GM12801 (cell line): ENCODE data around the gene ATAD5.

Experiments
- CTCF ChIP-seq: IDR thresholded peaks from one replicate; pipeline ENCODE4 v1.5.1; 2011; ENCODE audit warnings: control low read depth; ENCODE audit not compliant: insufficient read length; ENCODE audit errors: extremely low read depth

The ATAD5 gene

GRCh38 chr17:30831663-30832437, at the start of gene ATAD5:
Gene ATAD5 (plus strand): TSS chr17:30831966. CDS start chr17:30832348, 382 bp downstream.
- TF ChIP-seq CTCF, result no peak

DNA sequence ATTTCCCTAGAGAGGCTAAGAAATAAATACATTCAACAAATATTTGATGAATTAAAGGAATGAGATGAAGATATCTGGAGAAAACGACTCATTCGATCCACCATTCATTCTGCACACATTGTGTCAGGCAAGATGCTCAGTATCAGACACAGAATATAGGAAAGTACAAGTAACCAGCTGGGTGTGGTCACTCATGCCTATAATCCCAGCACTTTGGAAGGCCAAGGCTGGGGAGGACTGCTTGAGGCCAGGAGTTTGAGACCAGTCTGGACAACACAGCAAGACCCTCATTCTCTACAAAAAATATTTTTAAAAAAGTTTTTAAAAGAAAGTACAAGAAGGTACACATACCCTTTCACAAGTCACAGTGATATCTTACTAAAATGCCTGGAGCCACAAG, 49.6 kb upstream of the ATAD5 start:
- no peak for TF ChIP-seq CTCF

GRCh38 chr17:30788918-30789317, 42.8 kb upstream of the ATAD5 start:
- TF ChIP-seq CTCF, result no peak

DNA sequence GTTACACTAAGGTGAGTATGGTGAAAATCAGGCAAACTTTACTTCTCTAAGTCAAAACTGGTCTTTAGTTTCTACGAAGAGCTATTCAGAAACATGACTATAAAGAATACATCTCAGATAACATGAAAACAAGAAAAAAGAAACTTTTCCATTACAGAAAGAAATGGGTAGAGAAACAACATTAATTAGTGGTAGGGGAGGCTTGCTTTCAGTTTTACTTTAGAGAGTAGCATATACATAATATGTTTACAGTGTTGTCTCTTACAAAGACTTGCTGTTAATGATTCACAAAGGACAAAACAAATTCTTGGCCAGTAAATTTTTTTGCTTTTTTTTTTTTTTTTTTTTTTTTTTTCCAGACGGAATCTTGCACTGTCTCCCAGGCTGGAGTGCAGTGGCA, 41.5 kb upstream of the ATAD5 start:
- TF ChIP-seq CTCF, result no peak

DNA sequence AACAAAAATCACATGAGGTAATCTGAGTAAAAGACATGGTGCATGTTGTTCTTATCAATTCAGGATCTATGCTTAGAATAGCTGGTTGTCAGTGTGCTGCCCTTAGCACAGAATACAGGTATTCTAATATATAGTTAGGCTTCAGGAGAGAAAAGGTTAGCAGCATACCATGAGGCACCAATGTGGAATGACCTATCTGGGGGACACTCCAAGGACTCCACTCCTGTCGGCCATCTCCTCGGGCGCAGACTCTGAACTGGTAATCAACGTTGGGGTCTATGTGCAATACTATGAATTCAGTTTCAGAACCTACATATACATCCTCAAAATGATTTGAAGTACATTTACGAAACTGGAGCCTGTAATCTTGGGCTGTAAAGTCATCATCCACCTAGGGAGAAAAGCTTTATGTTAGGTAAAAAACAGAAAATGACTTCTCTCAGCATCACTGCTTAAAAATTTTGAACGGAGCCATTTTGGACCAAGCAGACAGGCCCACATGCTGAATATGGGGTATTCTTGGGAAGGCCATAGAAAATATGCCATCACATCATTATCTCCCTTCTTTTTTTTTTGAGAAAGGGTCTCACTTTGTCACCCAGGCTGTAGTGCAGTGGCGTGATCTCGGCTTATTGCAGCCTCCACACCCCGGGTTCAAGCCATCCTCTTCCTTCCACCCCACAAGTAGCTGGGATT, 38.3 kb upstream of the ATAD5 start:
- no peak for TF ChIP-seq CTCF

DNA sequence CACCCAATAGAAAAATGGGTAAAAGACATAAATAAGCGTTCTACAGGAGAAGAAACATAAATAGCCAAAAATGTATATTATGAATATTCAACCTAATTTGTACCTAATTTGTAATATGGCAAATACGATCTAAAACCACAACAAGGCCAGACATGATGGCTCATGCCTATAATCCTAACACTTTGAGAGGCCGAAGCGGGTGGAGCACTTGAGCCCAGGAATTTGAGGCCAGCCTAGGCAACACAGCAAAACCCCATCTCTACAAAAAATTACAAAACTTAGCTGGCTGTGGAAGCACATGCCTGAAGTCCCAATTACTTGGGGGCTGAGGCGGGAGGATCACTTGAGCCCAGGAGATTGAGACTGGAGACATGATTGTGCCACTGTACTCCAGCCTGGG, 37.4 kb upstream of the ATAD5 start:
- no peak for TF ChIP-seq CTCF

DNA sequence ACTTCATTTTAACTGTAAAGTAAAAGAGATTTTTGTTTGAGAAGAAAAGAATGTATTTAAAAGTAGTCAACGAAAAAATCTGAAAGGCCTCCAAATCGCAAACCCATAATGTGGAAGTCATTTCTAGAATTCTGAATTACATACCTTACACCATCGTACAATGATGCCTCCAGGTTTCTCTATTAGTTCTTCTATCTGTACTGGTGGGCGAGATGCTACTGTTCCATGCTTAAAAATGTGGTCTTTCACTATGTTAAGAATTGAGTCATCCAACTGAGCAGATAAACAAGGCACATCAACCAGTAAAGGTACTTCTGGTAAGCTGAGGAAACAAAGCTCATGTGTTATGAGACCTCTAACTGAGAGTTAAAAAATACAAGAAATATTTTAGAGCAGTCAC, 35.8 kb upstream of the ATAD5 start:
- TF ChIP-seq CTCF, result no peak
